Measurements from ENCODE around the gene ATP10A.

The ATP10A gene

GRCh38 chr15:25665913-25666312, 197.2 kb downstream of the ATP10A start:
- no peak for DNase-seq (ENCODE audit: low read depth)
- no peak for TF ChIP-seq CTCF (IDR thresholded peaks at IDR 0.05; ENCODE audit: low read length, missing control alignments)
- no peak overlapping the region for H3K4me3 ChIP-seq (replicated peaks; ENCODE audit: low read depth, low read length)

GRCh38 chr15:25664761-25665160, 198.4 kb downstream of the ATP10A start:
- no peak overlapping the region for H3K4me3 ChIP-seq (replicated peaks; ENCODE audit: low read depth, low read length)
- no peak for TF ChIP-seq CTCF (IDR thresholded peaks at IDR 0.05; ENCODE audit: low read length, missing control alignments)
- DNase-seq (ENCODE audit: low read depth) = no peak

GRCh38 chr15:25663515-25663914, 199.6 kb downstream of the ATP10A start:
- no peak for DNase-seq (ENCODE audit: low read depth)
- H3K4me3 ChIP-seq (replicated peaks; ENCODE audit: low read depth, low read length) = no peak overlapping the region
- no peak for TF ChIP-seq CTCF (IDR thresholded peaks at IDR 0.05; ENCODE audit: low read length, missing control alignments)

DNA sequence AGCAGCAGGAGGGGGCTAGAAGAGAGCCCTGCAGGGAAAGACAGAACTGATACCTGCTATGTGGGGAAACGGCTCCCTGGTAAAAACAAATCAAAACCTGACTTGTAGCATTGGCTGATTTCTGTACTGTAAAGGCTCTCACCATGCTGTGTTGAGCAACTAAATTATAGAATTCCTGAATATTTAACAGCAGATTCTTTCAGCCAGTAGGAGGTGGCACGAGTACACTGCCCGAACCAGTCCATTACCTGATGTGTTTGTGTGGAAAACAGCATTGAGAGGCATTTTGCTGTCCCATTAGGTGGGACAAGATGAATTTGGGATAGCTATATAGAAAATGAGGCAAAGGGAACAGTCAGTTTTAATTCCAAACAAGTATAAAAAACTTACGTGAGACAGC, 201.2 kb downstream of the ATP10A start:
- no peak overlapping the region for H3K4me3 ChIP-seq (replicated peaks; ENCODE audit: low read depth, low read length)
- TF ChIP-seq CTCF (IDR thresholded peaks at IDR 0.05; ENCODE audit: low read length, missing control alignments) = no peak
- no peak for DNase-seq (ENCODE audit: low read depth)

DNA sequence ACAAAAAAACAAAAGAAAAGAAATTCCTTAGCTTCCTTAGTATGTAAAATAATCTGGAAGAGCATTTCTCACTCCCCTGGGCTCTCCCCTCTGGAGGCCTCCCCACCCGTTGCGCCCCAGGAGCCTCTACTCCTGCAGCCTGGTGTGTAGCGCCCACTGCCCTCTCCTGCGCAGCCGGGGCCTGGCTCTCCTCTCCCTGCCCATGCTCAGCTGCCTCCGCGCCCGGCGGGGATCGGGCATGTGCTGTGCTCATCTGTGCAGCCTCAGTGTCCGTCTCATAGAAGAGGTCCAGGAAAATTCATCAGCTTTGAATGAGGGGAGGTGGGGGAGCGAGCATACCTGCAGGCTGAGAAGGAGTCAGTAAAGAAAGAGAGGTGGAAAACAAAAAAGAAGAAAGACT, 203.9 kb downstream of the ATP10A start:
- H3K4me3 ChIP-seq (replicated peaks; ENCODE audit: low read depth, low read length) = no peak overlapping the region
- no peak for TF ChIP-seq CTCF (IDR thresholded peaks at IDR 0.05; ENCODE audit: low read length, missing control alignments)
- DNase-seq (ENCODE audit: low read depth) = no peak

- no peak for TF ChIP-seq CTCF (IDR thresholded peaks at IDR 0.05; ENCODE audit: low read length, missing control alignments)
- no peak for DNase-seq (ENCODE audit: low read depth)
These were observed 204.6 kb downstream of the ATP10A start for GRCh38 chr15:25658560-25658959.

GRCh38 chr15:25655207-25655948, 207.7 kb downstream of the ATP10A start:
- no peak for DNase-seq (ENCODE audit: low read depth)
- no peak overlapping the region for H3K4me3 ChIP-seq (replicated peaks; ENCODE audit: low read depth, low read length)
- no peak for TF ChIP-seq CTCF (IDR thresholded peaks at IDR 0.05; ENCODE audit: low read length, missing control alignments)

More at GRCh38 chr15:25658560-25658959, 204.6 kb downstream of the ATP10A start:
- no peak overlapping the region for H3K4me3 ChIP-seq (replicated peaks; ENCODE audit: low read depth, low read length)

Data from fibroblast of pulmonary artery (primary cell).